Activated CD4-positive, alpha-beta memory T cell treated with anti-CD3 and anti-CD28 coated beads, Interleukin-2, amount 10 ng/mL, durations not matched to agents 7 days and 5 days (primary cell): ENCODE data around the gene XYLT2. TPM values are rescaled to one million over a fixed set of nuclear protein-coding genes. Genes with fewer than 3 reads are reported as not detected.
"Not testable (repeated sequence)": the region's sequence is repeated elsewhere in the genome, so short reads cannot be mapped to it uniquely, and the experiment has no call there.

Source experiments
- CTCF ChIA-PET: fragments of 350-600 bp; sonication (Branson Sonifier 250); formaldehyde crosslinking; loops from one replicate; lab custom pipeline; 2021; ENCODE audit warnings: antibody characterized with exemption, inconsistent platforms; lab: Charles Lee
- POLR2A ChIA-PET: fragments of 350-600 bp; sonication (Branson Sonifier 250); formaldehyde crosslinking; loops from one replicate; lab custom pipeline; 2021; ENCODE audit warnings: antibody characterized with exemption; lab: Charles Lee
- DNase-seq: peaks from one replicate; pipeline ENCODE4 v3.0.0-alpha.2; 2020
- H3K27ac Mint-ChIP-seq: one replicate; pipeline ENCODE4 v1.8.0; 2021; ENCODE audit warnings: mild to moderate bottlenecking, mixed read lengths
- H3K27me3 Mint-ChIP-seq: one replicate; pipeline ENCODE4 v1.8.0; 2021; ENCODE audit warnings: mixed read lengths
- H3K36me3 Mint-ChIP-seq: one replicate; pipeline ENCODE4 v1.8.0; 2021; ENCODE audit warnings: low read depth, mixed read lengths
- H3K4me1 Mint-ChIP-seq: one replicate; pipeline ENCODE4 v1.8.0; 2021; ENCODE audit warnings: mixed read lengths
- H3K4me3 Mint-ChIP-seq: one replicate; pipeline ENCODE4 v1.8.0; 2021; ENCODE audit warnings: mild to moderate bottlenecking, mixed read lengths
- H3K9me3 Mint-ChIP-seq: one replicate; pipeline ENCODE4 v1.8.0; 2021; ENCODE audit warnings: mixed read lengths
- total RNA-seq, 2 experiments: library from RNA; stranded (reverse); gene quantifications; one replicate each; pipeline ENCODE4 v1.2.3, GENCODE V29; 2021

Gene XYLT2
- total RNA-seq, 2 experiments from 2014 or later, result 26.7 to 29.7 TPM

DNA sequence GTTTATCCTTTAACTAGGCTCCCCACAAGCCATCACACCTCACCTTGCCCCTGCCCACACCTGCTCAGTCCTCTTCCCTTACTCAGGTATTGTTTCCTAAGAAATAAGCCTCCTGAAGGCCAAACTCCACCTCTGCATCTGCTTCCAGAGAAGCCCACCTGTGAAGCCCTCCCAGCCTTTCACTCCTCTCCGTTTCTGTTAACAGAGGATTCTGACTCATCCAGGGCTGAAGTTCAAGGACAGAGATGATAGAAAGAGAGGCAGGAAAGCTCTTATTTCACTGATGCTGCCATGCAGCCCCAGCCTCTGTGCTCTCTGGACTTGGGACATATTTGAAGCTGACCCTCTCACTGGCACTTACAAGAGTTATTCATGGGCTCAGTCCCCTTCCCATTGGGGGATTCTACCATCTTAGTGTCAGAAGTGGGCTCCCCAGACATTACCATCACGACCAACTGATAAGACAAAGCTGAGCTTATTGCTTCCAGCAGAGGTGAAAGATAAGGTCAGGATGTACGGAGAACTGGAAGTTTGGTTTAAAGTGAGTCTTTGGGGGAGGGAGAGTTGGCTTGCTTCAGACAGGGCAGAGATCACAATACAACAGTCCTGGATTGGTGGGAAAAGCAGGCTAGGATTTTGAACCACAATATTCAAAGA is 35.3 kb upstream of the XYLT2 start:
- H3K4me1 Mint-ChIP-seq, result peaks cover 19% of the 10 kb centered on the region
- H3K27me3 Mint-ChIP-seq, result peaks cover 9% of the 10 kb centered on the region
- no peaks in the 10 kb centered on the region for H3K9me3 Mint-ChIP-seq
- POLR2A ChIA-PET, result interaction anchor here (0.9 kb wide), 1 partner anchor 12 kb away, joined by 3 read pairs; no protein-coding TSS in a partner anchor
- CTCF ChIA-PET, result interaction anchor here (0.5 to 1.3 kb wide), 2 partner anchors 50 to 126 kb away, joined by 3 to 4 read pairs; no protein-coding TSS in a partner anchor
- peak overlapping the region; percentile 47 for H3K27ac Mint-ChIP-seq
- H3K36me3 Mint-ChIP-seq, result no peaks in the 10 kb centered on the region
- no peak for DNase-seq
- H3K4me3 Mint-ChIP-seq, result no peak overlapping the region

GRCh38 chr17:50311112-50311460 is 34.8 kb upstream of the XYLT2 start:
- DNase-seq, result no peak
- POLR2A ChIA-PET, result interaction anchor here (0.9 kb wide), 1 partner anchor 12 kb away, joined by 3 read pairs; no protein-coding TSS in a partner anchor
- no peak overlapping the region for H3K27ac Mint-ChIP-seq

GRCh38 chr17:50311483-50311882 is 34.4 kb upstream of the XYLT2 start:
- no peaks in the 10 kb centered on the region for H3K36me3 Mint-ChIP-seq
- no peaks in the 10 kb centered on the region for H3K9me3 Mint-ChIP-seq
- no peak for DNase-seq
- H3K4me3 Mint-ChIP-seq, result no peak overlapping the region
- peaks cover 9% of the 10 kb centered on the region for H3K27me3 Mint-ChIP-seq
- POLR2A ChIA-PET, result no interaction called here
- H3K4me1 Mint-ChIP-seq, result peaks cover 19% of the 10 kb centered on the region
- CTCF ChIA-PET, result interaction anchor here (1.0 to 1.3 kb wide), 3 partner anchors 49 to 111 kb away, joined by 3 read pairs; partner anchors contain the start of gene LRRC59
- no peak overlapping the region for H3K27ac Mint-ChIP-seq

More at GRCh38 chr17:50311112-50311460, 34.8 kb upstream of the XYLT2 start:
- Mint-ChIP-seq H3K36me3 (no peaks in the 10 kb centered on the region), H3K4me1 (peaks cover 19% of the 10 kb centered on the region), H3K27me3 (peaks cover 9% of the 10 kb centered on the region), H3K4me3 (no peak overlapping the region), H3K9me3 (no peaks in the 10 kb centered on the region)
- CTCF ChIA-PET, result interaction anchor here (1.3 kb wide), 1 partner anchor 49 kb away, joined by 3 read pairs; no protein-coding TSS in a partner anchor

- H3K4me1 Mint-ChIP-seq, result peaks cover 19% of the 10 kb centered on the region
- H3K36me3 Mint-ChIP-seq, result no peaks in the 10 kb centered on the region
- ChIA-PET CTCF (interaction anchor here (1.0 to 1.3 kb wide), 3 partner anchors 48 to 112 kb away, joined by 3 read pairs; partner anchors contain the start of gene LRRC59), POLR2A (interaction anchor here (0.6 kb wide), 1 partner anchor 280 kb away, joined by 3 read pairs; no protein-coding TSS in a partner anchor)
- H3K27me3 Mint-ChIP-seq, result peaks cover 9% of the 10 kb centered on the region
- H3K9me3 Mint-ChIP-seq, result no peaks in the 10 kb centered on the region
- no peak overlapping the region for H3K27ac Mint-ChIP-seq
- H3K4me3 Mint-ChIP-seq, result no peak overlapping the region
- no peak for DNase-seq
Observed at GRCh38 chr17:50312308-50312707, 33.6 kb upstream of the XYLT2 start.

DNA sequence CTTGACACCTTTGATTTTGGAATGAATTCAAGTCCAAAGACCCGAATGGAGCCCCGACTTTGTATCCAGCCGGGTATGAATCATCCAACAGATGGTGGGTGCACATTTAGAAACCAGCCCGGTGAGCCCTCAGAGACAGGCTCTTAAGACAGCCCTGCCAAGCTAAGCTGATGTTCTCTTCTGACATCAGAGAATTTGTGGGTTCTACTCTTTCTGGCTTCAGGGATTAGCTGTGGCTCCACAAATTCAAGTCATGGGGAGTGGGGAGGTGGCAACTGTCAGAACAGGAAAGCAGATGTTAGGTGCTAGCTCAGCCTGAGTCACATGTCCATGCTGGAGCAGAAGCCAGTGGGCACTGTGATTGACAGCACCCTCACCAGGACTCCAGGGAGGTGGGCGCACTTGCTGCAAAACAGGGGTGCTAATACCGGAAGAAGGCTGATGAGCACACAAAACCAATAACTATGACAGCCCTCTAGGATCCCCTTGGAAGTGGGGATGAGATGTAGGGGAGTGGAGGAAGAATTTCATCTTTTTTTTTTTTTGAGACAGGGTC is 31.4 kb upstream of the XYLT2 start:
- no peak for DNase-seq
- CTCF ChIA-PET, result no interaction called here
- Mint-ChIP-seq H3K27ac (no peak overlapping the region), H3K9me3 (no peaks in the 10 kb centered on the region), H3K27me3 (peaks cover 9% of the 10 kb centered on the region), H3K4me3 (no peak overlapping the region), H3K4me1 (peaks cover 15% of the 10 kb centered on the region), H3K36me3 (no peaks in the 10 kb centered on the region)
- POLR2A ChIA-PET, result no interaction called here

GRCh38 chr17:50316016-50316587 is 29.8 kb upstream of the XYLT2 start:
- peaks cover 6% of the 10 kb centered on the region for H3K4me1 Mint-ChIP-seq
- H3K4me3 Mint-ChIP-seq, result no peak overlapping the region
- no peak for DNase-seq
- H3K27ac Mint-ChIP-seq, result no peak overlapping the region
- ChIA-PET CTCF (interaction anchor here (0.6 to 1.0 kb wide), 2 partner anchors 46 to 390 kb away, joined by 3 to 4 read pairs; no protein-coding TSS in a partner anchor), POLR2A (interaction anchor here (1.2 kb wide), 1 partner anchor 21 kb away, joined by 3 read pairs; no protein-coding TSS in a partner anchor)
- no peaks in the 10 kb centered on the region for H3K9me3 Mint-ChIP-seq
- H3K36me3 Mint-ChIP-seq, result no peaks in the 10 kb centered on the region
- H3K27me3 Mint-ChIP-seq, result peaks cover 9% of the 10 kb centered on the region

DNA sequence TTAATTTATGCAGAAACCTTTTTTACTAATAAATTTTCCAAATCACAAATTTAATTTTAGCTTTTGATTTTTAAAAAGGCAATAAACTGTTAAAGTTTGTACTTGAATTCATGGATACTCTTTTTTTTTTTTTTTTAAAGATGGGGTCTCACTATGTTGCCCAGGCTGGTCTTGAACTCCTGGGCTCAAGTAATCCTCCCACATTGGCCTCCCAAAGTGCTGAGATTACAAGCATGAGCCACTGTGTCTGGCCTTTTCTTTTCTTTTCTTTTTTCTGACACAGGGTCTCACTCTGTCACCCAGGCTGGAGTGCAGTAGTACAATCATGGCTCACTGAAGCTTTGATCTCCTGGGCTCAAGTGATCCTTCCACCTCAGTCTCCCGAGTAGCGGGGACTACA is 29.3 kb upstream of the XYLT2 start:
- ChIA-PET CTCF (interaction anchor here (0.6 to 1.0 kb wide), 3 partner anchors 19 to 389 kb away, joined by 3 to 4 read pairs (median 4); no protein-coding TSS in a partner anchor), POLR2A (interaction anchor here (1.2 kb wide), 1 partner anchor 20 kb away, joined by 3 read pairs; no protein-coding TSS in a partner anchor)
- H3K4me3 Mint-ChIP-seq, H3K36me3 Mint-ChIP-seq, H3K4me1 Mint-ChIP-seq, DNase-seq, H3K27ac Mint-ChIP-seq, H3K27me3 Mint-ChIP-seq, H3K9me3 Mint-ChIP-seq: not testable (repeated sequence)

DNA sequence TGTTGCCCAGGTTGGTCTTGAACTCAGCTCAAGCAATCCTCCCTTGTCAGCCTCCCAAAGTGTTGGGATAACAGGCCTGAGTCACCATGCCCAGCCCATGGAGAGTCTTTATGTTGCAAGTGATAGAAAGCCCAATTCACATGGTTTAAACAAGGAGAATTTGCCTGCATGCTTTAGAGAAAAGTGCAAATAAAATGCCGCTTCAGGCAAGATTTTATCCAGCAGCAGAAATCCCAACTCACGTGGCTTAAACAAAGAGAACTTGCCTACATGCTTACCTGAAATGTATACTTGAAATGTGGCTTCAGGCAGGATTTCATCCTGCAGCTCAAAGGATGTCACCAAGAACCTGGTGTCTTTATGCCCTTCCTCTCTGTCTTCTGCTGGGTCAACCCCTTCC is 28.8 kb upstream of the XYLT2 start:
- Mint-ChIP-seq H3K9me3 (no peaks in the 10 kb centered on the region), H3K27ac (no peak overlapping the region), H3K36me3 (no peaks in the 10 kb centered on the region), H3K27me3 (peaks cover 9% of the 10 kb centered on the region), H3K4me1 (no peaks in the 10 kb centered on the region), H3K4me3 (no peak overlapping the region)
- ChIA-PET POLR2A (interaction anchor here (0.7 to 1.2 kb wide), 2 partner anchors 20 to 112 kb away, joined by 3 read pairs; no protein-coding TSS in a partner anchor), CTCF (interaction anchor here (0.7 to 1.0 kb wide), 3 partner anchors 19 to 45 kb away, joined by 3 to 4 read pairs (median 3); no protein-coding TSS in a partner anchor)
- DNase-seq, result no peak

DNA sequence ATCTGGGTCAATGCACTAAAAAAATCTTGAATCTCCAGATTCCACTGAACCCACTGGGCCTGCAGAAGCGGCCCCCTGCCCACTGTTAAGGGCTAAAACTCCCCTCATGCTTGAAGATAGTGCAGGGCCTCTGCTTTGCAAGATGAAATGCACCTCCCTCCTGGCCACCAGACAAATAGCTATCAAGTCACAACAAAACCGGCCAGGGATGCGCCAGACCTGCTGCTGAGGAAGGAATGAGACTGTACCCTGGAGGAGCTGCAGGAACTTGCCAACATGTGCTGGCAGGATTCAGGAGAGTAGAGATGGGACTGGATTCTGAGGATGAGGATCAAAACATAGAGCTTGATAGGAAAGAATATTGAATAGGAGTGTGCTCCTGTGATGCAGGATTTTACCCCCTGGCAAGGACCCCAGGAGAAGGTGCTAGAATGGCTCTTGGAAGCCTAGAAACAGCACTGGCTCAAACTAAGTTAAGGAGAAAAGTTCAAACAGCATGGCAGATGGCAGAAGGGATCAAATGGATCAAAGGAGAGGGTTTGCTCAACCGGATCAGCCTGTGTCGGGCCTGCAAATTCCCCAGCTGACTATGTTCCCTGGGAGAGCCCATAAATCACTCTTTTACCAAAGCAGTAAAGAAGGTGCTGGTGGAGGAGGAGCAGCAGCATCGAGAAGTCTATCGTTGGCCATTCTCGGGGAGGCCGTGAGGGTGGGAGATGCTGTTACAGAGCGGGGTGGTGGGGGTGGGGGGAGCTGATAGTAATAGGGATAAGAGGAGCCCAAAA is 27.2 kb upstream of the XYLT2 start:
- CTCF ChIA-PET, result interaction anchor here (2.3 kb wide), 1 partner anchor 21 kb away, joined by 8 read pairs; no protein-coding TSS in a partner anchor
- no peaks in the 10 kb centered on the region for H3K36me3 Mint-ChIP-seq
- H3K27ac Mint-ChIP-seq, result no peak overlapping the region
- H3K9me3 Mint-ChIP-seq, result no peaks in the 10 kb centered on the region
- peaks cover 6% of the 10 kb centered on the region for H3K27me3 Mint-ChIP-seq
- DNase-seq, result no peak
- no peaks in the 10 kb centered on the region for H3K4me1 Mint-ChIP-seq
- POLR2A ChIA-PET, result no interaction called here
- H3K4me3 Mint-ChIP-seq, result no peak overlapping the region

- CTCF ChIA-PET, result interaction anchor here (0.7 to 2.3 kb wide), 2 partner anchors 22 to 119 kb away, joined by 3 to 8 read pairs; no protein-coding TSS in a partner anchor
- peaks cover 3% of the 10 kb centered on the region for H3K27me3 Mint-ChIP-seq
- POLR2A ChIA-PET, result no interaction called here
- H3K9me3 Mint-ChIP-seq, result no peaks in the 10 kb centered on the region
- H3K36me3 Mint-ChIP-seq, result no peaks in the 10 kb centered on the region
- H3K4me1 Mint-ChIP-seq, result no peaks in the 10 kb centered on the region
- no peak for DNase-seq
- H3K4me3 Mint-ChIP-seq, result no peak overlapping the region
- no peak overlapping the region for H3K27ac Mint-ChIP-seq
Observed at GRCh38 chr17:50319306-50320004, 26.5 kb upstream of the XYLT2 start.

GRCh38 chr17:50322271-50322670 is 23.7 kb upstream of the XYLT2 start:
- H3K27ac Mint-ChIP-seq, result no peak overlapping the region
- no peaks in the 10 kb centered on the region for H3K9me3 Mint-ChIP-seq
- CTCF ChIA-PET, result no interaction called here
- peaks cover 10% of the 10 kb centered on the region for H3K4me1 Mint-ChIP-seq
- POLR2A ChIA-PET, result no interaction called here
- no peaks in the 10 kb centered on the region for H3K36me3 Mint-ChIP-seq
- no peak for DNase-seq
- H3K27me3 Mint-ChIP-seq, result no peaks in the 10 kb centered on the region
- no peak overlapping the region for H3K4me3 Mint-ChIP-seq

DNA sequence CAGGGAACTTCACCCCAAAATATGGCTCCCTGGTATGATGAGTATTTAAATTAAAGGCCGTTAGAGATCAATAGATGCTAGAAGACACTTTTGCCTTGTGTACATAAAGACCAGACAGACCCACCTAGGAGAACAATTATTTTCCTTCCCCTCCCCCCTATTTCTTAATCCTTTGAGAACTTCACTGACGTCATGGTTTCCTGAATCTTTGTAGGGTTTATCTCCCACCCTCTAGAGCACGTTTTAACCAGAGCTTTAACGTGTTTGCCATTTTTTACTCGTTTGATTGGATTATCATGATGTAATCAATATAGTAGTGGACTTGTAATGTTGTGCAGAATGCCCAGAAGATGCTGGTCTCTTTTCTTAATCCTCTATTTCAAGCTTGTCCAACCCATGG is 22.9 kb upstream of the XYLT2 start:
- peaks cover 10% of the 10 kb centered on the region for H3K4me1 Mint-ChIP-seq
- no peak overlapping the region for H3K4me3 Mint-ChIP-seq
- ChIA-PET CTCF (interaction anchor here (1.2 to 1.5 kb wide), 2 partner anchors 13 to 39 kb away, joined by 3 to 4 read pairs; no protein-coding TSS in a partner anchor), POLR2A (interaction anchor here (0.6 kb wide), 1 partner anchor 12 kb away, joined by 3 read pairs; no protein-coding TSS in a partner anchor)
- no peaks in the 10 kb centered on the region for H3K27me3 Mint-ChIP-seq
- H3K9me3 Mint-ChIP-seq, result no peaks in the 10 kb centered on the region
- no peak for DNase-seq
- H3K36me3 Mint-ChIP-seq, result no peaks in the 10 kb centered on the region
- no peak overlapping the region for H3K27ac Mint-ChIP-seq
